Measurements from ENCODE around the gene PRUNE2.

Gene PRUNE2

DNA sequence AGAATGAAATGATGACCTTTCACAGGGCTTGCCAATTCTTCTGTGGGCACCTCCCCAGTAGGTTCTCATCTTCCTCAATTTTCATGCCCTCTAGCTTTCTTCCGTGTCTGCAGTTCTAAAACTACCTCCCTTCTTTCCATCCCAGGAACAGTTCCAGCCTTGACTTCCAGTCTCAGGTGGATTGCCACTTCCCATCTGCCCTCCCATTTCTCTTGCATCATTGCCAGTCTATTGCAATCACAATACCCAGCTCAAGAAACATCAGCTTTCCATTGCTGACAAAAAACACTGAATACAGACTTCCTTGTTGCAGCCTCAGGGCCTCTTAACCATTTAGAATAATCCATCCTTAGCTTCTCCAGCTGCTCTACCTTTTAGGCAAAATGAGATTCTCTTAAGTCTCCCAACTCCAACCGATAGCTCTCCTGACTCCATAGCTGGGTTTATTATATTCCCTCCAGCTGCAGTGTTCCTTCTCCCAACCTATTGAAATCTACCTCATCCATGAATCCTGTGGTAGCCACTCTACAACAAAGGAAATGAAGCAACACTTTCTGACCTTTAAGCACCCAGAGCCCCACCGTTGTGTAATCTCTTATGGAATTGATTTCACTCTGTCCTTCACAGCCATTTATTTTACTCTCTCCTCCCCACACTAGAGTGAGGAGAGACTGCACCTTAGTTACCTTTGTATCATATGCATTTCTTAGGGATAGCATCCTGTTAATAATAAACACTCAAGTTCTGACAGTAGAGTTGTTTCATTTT, 217.3 kb downstream of the PRUNE2 start:
- DNase-seq = no peak

DNA sequence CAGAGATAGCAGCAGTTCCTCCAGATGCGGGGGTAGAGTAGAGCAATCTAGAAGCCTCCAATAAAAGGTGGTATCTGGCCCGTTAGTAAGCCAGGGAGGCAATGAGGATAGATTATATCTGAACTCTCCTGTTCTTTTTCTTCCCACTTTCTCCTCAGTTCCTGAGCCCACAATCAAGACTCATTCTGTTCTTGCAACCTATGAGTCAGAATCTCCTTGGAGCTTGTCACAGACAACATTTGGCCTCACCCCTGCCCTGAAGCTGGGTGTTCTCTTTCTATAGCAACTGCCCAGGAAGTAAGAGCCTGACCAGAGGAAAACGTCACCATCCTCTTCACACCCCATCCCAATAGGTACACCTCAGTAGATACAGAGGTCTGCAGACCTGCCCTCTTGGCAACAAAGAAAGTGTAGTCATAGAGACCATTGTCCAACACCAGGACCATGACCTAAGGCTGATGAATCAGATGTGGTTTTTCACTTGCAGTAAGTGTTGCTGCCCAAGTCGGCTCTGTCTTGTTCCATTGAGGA, 218.0 kb downstream of the PRUNE2 start:
- no peak for DNase-seq

DNA sequence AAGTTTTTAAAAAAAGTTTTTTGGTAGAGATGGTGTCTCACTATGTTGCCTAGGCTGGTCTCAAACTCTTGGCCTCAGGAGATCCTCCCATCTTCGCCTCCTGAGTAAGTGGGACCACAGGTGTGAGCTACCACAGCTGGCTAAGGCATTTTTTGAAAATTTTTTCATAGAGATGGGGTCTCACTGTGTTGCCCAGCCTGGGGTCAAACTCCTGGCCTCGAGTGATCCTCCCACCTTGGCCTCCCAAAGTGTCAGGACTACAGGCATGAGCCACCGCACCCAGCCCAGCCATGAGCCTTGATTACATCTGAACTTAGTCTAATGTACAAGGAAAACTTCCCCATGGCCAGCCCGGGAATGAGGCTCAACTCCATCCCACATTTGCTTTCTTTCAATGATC, 219.2 kb downstream of the PRUNE2 start:
- DNase-seq = no peak

DNA sequence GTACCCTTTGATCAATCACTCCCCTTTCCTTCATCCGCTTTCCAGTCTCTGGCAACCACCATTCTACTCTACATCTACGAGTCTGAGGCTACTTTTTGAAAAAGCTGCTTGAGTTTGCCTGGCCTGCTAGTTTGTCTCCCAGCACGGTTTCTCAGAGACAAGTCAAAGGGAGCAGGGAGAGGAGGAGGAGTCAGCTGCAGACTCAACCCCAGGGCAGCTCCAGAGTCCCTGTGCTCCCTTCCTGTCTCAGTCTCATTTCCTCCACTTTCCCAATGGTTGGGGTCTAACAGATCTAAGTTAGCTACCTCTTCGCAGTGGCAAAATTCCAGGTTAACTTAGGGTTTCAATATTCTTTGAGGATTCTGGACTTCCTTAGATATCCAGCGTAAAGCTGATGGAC, 221.7 kb downstream of the PRUNE2 start:
- DNase-seq = no peak

DNA sequence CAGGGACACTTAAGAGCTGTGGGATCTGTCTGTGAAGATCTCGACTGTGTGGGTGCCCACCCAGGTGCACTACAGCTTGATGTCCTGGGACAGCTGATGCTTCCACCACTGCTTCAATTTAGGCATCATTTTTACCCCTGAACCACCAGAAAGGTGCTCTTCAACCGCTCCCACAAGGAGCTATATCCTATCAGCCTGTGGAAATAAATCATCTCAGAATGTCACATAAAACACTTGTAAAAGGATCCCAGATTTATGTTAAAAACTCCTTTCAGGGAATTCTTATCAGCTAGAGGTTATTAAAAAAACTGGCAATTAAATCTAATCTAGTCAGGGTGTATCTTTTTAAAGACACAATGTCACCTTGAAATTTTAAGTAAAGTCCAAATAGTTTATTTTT, 224.4 kb downstream of the PRUNE2 start:
- DNase-seq = no peak

DNA sequence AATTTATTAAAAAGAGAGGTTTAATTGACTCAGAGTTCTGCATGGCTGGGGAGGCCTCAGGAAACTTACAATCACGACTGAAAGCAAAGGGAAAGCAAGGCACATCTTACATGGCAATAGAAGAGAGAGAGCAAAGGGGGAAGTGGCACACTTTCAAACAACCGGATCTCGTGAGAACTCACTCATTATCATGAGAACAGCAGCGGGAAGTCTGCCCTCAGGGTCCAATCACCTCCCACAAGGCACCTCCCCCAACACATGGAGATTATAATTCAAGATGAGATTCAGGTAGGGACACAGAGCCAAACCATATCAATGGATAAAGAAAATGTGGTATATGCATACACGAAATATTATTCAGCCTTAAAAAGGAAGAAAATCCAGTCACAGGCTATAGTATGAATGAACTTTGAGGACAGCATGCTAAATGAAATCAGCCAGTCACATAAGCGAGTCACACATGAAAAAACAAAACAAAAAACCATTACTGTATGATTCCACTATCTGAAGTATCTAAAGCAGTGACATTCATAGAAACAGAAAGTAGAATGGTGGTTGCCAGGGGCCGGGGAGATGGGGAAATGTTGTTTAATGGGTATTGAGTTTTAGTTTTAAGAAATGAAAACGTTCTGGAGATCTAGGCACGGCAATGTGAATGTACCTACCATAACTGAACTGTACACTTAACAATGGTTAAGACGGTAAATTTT, 225.0 kb downstream of the PRUNE2 start:
- DNase-seq = no peak

DNA sequence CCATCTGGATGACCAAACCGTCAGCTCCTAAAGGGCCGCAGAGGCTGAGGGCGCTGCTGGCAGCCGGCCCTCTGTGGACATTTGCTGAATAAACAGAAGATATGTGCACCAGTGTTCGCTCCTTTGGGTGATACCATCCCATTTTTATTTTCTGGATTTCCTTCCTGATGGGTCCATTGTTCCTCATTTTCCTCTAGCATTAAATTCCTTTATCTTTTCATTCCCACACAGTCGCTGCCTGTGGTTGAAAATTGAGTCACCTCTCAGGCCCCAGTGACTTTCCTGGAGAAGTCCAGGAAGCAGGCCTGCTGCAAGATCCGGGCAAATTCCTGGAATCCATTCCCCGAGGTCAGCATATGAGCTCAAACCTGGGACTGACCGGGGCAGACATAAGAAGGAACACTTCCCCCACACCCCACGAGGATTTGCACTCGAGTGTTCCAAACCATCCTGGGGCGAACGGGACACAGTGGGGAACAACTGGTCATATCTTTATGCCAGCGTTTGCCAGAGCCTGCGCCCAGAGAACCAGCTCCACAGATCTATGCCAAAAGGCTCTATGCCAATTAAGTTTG, 228.3 kb downstream of the PRUNE2 start:
- DNase-seq = no peak

DNA sequence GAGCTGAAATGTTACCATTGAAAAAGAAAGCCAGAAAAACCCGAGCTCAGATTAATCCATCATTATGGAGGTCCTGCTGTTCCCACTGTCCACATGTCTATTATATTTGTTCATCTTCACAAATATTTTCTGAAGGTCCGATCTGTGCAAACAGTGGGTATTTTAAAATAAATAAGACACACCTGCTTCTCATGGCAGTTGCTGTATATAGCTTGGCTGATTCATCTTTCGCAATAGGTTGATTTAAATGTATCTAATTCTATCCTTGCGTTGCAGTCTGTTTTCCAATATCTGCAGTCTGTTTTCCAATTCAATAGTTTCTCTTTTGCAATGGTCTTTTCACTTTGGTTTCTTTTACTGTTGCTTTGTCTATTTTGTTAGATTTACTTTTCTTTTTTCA, 229.1 kb downstream of the PRUNE2 start:
- DNase-seq = no peak

DNA sequence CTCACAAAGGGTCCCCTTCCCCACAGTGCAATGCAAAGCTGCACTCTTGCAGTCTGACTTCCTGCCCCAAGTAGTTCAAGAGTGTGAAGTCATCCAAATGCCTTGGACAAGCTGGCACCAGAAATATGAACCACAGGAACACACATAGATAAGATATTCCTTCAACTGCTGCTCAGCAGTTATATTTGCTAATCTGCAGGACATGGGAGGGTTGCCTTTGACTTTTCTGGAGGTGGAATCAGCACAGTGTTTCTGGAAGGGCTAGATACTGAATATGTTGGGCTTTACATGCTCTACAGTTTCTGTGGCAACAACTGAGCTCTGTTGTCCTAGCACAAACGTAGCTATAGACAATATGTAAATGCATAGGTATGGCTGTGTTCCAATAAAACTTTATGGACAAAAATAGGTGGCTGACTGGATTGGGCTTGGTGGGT, 238.4 kb downstream of the PRUNE2 start:
- DNase-seq = no peak

DNA sequence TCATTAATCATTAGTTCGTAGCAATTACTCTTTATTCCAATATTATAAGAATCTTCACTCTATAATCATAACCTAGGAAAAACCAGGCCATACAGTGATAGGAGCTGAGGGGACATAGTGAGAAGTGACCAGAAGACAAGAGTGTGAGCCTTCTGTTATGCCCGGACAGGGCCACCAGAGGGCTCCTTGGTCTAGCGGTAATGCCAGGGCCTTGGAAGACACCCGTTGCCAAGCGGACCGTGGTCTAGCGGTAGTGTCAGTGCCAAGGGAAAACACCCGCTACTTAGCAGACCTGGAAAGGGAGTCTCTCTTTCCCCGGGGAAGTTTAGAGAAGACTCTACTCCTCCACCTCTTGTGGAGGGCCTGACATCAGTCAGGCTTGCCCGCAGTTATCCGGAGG, 239.9 kb downstream of the PRUNE2 start:
- DNase-seq = peak; percentile 25 to 33

DNA sequence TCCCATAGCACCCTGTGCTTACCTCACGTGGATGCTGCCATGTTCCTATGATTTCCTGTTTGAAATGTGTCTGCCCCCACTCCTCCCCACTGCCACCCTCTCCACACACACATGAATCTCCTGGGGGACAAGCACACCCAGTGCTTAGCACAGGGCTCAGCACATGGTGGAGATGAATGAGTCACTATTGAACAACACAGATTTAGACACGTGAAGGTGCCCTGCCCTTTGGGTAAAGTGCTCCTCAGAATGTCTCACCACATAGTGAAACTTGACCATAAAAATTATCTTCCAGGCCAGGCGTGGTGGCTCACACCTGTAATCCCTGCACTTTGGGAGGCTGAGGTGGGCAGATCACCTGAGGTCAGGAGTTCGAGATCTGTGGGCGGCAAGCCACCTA, 240.5 kb downstream of the PRUNE2 start:
- no peak for DNase-seq

DNA sequence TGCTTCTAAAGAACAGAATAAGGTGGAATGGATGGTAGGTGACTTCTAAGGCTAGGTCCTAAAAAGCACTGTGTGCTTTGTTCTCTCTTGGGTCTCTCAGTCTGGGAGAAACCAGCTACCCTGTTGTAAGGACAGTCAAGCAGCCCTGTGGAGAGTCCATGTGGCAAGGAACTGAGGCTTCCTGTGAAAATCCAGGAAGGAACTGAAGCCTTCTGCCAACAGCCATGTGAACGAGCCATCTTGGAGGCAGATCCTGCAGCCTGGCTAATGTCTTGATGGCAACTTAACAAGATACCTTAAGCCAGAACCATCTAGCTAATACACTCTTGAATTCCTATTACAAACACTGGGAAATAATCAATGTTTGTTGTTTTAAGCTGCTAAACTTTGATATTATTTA, 241.8 kb downstream of the PRUNE2 start:
- no peak for DNase-seq

DNA sequence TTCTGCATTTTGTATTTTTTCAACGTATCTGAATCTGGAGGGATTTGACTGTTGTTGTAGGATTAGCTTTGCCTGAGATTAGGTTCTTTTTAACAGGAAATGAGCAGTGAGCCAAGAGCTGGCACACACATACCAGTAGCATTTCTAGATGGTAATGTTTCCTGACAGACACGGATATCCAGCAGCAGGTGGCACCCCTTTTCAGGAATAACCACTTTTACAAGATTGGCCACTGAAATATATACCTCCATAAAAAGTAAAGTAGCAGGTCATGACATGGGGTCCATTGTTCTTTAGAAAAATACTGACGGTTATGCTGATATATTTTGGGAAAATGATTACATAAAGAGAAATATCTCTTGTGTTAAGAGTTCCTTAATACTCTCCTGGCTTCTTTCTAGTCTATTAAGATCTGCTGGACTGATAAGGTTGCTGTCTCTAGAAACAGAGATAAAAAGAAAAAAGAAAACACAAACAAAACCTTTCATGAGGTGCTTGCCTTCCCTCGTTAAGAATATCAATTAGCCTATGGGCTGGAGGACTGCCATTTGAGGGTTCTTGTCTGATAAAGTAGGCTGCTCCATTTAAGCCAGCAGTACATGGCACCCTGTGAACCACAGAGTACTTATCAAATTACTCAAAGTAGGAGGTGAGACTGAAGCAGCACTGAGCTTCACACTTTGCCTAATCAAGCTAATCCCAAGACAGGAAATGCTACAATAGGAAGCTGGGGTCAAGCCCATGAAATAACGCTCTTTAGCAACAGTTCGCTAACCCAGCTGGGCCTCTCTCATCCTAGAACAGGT, 243.2 kb downstream of the PRUNE2 start:
- no peak for DNase-seq

DNA sequence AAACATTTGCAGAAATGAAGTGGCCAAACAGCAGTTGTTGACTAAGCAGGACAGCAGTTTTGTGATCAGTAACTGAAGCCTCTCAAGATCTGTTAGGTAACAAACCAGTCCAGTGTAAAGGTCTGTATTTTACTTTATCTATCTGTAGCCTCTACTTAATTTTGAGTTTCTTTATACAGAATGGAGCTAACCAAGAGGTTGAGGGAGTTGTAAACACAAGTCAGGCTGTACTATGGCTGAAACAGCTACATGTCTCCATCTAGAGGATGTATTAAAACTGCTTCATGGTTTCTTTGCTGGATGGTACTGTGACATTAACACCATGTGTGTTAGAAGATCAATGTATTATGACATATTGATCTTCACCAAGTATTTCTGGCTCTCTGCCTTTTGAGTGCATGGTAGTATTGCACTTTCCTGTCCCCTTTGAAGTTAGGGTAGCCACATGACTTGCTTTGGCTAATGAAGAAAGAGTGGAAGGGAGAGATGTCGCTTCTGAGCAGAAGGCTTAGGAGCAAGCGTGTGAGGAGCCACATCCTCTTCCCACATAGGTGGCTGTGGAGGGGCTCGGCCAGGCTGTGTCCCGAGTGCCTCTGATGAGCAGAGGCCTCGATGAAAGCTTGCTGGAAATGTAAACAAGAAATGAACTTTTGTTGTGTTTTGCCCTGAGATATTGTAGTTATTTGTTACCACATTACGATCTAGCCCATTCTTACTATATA, 247.2 kb downstream of the PRUNE2 start:
- DNase-seq = peak; percentile 78 to 91

DNA sequence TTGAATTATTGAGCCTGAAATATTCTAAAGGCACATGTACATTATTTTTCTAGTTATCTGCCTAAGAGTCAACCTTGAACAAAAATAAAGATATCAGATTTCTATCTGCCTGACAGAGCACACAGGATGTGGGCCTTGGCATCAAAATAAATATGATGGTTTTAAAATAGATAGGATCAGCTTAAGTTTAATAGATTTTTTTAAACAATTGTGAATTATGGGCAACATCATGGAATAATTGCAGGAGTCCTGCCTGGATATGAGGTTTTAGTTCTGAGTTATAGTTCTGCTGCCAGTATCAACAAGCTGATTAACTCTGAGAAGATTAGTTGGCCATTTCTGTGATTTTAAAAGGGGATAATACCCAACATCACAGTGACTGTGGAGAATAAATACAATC, 248.6 kb downstream of the PRUNE2 start:
- no peak for DNase-seq

DNA sequence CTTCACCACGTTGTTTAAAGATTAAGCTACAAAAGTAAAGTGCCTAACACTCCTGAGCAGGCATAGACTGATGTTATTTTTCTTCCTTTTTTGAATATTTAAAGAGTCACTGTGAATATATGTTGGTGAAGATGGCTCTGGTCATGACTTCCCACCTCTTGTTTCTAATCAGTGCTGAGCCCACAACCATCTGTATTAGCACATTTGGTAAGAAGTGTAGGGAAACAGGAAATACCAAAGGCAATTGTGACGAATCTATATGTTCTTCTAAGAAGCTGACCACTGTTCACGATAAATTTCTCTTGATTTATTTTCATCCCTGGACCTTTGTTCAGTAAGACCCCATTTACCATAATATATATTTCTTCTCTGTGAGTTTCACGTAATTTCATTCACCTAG, 249.9 kb downstream of the PRUNE2 start:
- DNase-seq = no peak

DNA sequence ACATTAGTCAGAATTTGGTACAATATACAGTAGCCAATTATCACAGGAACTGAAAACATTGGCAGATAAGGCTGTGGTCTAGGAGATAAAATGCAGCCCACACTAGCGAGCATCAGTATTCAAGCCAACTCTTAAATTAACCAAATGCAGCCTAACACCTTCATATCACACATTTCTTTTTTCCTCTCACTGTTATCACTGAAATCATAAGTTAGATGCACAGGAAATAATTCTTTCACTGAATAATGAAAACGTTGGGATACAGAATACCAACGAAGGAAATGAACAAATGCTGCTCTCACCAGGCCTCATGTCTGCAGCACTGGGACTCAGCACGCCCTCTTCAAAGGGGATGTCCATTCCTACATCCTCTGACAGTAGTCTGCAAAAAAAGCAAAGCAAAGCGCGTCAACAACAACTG, 250.8 kb downstream of the PRUNE2 start:
- no peak for DNase-seq

DNA sequence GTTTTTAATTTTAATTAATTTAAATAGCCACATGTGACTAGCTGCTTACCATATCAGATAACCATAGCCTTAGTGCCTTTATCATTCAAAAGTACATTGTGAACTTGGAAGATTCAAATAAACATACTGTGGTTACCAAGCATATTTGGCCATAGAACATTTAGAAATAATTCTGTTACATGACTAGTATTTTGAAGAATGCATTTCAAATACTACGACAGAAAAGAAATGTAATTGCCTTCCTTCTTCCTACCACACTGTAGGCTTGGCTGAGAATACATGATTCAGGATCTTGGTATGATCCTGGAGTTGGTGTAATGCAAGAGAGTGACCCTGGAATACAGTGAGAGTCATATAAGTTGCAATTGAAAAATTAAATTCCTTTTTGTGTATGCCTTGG, 251.3 kb downstream of the PRUNE2 start:
- DNase-seq = no peak

DNA sequence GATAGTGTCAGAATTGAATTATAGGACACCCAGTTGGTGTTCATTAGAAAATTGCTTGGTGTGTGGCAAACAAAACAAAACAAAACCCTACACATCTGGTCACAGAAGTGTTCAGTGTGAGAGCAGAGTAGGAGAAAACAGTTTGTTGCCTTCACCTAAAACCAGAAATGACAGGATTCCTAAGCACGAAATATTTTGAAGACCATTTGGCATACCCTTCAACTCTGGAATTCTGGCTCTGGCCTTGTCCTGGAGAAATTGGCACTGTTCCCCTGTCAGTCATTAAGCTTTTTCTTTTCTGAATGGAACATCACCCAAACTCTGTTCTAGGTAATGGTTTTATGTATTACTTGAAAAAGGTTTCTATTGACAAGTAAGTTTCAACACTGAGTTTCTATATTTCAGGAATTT, 251.9 kb downstream of the PRUNE2 start:
- DNase-seq = no peak

DNA sequence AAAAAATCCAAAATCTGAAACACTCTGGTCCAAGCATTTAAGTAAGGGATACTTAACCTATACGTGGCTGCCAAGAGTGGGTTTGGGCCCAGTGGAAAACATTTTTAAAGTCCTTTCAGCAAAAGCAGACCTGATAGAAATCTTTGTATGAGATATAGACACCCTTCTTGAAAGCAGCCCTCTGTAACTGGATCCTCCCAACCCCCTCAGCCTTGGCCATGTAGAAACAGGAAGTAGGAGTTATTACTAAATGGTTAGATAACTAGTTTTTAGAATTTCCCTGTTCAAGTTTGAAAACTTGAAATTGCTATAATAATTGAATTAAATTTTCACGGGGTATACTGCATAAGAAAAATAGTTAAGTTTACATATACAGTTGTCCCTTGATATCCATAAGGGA, 253.0 kb downstream of the PRUNE2 start:
- peak; percentile 82 to 86 for DNase-seq

DNA sequence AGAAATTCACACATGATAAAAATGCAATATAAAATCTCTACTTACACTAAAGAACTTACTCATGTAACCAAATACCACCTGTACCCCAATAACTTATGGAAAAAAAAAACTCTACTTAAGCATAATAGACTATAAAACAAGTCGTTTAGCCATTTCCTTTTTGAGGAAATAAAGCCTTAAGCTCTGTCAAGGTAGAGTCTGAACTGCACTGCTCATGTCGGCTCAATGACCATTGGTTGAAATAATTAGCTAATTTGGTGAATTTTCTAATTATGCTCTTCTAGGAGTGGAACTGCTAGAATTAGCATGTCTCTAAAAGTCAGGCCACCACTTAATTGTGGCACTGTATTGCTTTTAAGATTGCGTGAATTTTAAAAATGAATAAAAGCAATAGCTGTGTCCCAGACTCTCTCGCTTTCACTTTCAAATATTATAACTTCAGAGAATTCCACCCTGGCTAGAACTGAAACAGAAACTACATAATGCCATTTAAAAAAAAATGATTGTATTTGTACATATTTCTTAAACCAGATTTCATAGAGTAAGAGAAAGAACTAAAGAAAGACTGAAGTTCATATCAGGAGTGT, 254.7 kb downstream of the PRUNE2 start:
- no peak for DNase-seq

DNA sequence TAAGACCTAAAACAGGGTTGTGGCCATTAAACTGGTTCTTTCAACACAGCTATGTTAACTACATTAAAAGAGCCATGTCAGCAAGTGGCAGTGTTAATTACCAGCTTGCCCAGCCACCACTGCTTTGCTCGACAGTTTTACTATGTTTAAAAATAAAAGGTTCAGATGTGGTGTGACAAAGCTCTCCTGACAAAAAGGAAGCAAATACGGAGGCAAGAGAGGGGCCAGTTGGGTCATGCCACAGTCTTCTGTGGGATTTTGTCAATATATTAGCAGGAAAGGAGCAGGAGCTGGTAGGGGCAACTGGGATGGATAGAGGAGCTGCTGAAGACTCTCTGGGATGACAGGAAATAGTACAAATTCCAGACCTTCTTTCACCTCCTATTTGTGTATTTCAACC, 255.2 kb downstream of the PRUNE2 start:
- no peak for DNase-seq
